Activated CD8-positive, alpha-beta memory T cell treated with anti-CD3 and anti-CD28 coated beads for 36 hours (primary cell): ENCODE measurements around the gene BBS12. TPM values are rescaled to one million over a fixed set of nuclear protein-coding genes. Genes with fewer than 3 reads are reported as not detected.

Experiments used
- CTCF ChIA-PET: fragments of 350-600 bp; sonication (Branson Sonifier 250); formaldehyde crosslinking; loops from one replicate; lab custom pipeline; 2021; ENCODE audit warnings: antibody characterized with exemption; lab: Charles Lee
- POLR2A ChIA-PET: fragments of 350-600 bp; sonication (Branson Sonifier 250); formaldehyde crosslinking; loops from one replicate; lab custom pipeline; 2021; ENCODE audit warnings: antibody characterized with exemption; lab: Charles Lee
- total RNA-seq, 2 experiments: library from RNA; stranded (reverse); gene quantifications; one replicate each; pipeline ENCODE4 v1.2.3, GENCODE V29; 2021

The BBS12 gene
- total RNA-seq, 2 experiments from 2014 or later, result 1.5 to 1.9 TPM

DNA sequence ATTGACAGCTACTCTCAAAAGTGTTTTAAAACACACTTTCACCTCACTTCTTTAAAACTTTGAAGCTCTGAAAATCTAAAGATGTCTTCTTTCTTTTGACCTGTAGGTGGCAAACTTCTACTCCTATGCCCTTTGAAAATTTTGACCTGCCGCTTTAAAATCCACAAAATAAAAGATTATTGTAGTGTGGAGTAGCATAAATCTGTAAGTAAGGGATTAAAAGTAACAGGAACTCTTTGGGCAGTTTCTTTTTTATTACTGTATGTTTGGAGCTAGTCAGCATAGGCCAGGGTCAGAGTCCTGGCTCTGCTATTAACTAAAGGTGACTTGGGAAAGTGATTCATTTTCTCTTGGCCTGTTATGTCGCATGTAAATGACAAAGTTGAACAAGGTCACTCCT, 25.5 kb downstream of the BBS12 start:
- POLR2A ChIA-PET, result no interaction called here
- CTCF ChIA-PET, result interaction anchor here (0.6 to 1.5 kb wide), 6 partner anchors 26 to 173 kb away, joined by 3 to 5 read pairs (median 4); partner anchors contain the start of gene BBS12

DNA sequence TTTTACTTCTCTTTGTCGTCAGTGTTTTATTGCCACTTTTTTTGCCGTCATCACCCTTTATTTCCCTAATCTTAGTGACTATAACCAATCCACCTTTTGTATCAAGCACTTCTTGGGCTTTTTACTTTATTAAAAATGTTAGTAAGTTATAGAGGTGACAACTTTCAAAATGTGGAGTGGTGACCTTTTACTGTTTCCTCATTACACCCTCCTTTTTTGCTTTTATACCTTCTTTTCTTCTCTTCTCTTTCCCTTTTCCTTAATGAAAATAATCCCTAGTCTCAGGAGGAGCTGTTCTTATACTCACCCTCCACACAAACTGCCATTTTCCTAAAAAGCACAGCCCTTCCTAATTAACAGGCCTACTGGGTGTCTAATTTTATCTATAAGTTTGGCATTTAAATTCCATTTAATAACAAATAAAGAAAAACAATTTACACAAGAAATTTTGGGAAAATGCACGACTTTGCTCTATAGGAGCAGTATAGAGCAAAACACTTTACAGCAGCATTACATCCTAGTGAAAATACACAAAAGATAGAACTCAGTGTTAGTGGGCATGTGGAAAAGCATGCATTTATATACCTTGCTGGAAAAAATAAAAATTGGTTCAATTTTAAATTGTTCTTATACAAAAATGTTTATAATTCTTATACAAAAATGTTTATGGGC, 27.3 kb downstream of the BBS12 start:
- ChIA-PET CTCF (no interaction called here), POLR2A (no interaction called here)

DNA sequence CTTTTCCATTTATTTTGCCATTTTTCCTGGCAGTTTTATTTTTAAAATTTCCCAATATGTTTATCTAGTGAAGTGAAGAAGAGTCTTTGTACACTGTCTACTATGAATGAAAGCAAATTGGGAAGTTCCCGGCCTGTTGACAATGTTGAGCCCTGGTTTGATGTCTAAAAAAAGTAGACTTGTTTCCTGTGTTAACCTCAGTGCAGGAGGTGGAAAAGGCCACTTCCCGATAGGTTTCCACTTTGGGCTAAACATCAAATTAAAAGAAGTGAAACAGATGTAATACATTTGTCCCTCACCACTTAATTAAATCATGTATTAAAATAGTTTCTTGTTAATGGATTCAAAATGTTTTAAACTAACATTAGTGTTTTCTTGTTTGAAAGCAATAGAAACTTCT, 30.0 kb downstream of the BBS12 start:
- POLR2A ChIA-PET, result no interaction called here

DNA sequence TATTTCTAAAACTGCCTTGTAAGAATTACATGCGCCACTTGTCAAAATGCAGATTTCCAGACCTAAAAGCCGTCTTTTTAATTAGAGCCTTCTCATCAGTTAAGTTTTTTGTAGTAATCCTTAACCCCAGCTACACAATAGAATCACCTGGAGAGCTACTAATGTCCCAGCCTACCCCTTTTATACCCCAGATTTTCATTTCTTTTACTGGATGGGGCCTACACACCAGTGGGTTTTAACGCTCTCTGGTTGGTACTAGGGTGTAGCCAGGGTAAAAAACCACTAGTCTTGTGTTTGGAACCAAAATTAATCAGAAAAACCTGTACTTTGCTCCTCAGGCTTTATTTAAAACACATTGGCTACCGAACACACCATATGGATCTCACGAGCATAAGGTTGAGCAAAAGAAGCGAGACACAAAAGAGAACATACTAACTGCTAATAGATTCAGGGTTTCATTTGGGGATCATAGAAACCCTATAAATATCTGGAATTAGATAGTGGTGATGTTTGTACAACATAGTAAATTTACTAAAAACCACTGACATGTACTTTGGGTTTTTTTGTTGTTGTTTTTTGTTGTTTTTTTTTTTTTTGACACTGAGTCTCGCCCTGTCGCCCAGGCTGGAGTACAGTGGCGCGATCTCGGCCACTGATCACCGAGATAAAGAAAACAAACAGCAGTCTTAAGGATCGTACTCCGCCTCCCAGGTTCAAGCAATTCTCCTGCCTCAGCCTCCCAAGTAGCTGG, 30.6 kb downstream of the BBS12 start:
- CTCF ChIA-PET, result no interaction called here
- POLR2A ChIA-PET, result no interaction called here

More for the DNA sequence above, 30.0 kb downstream of the BBS12 start:
- CTCF ChIA-PET, result no interaction called here

DNA sequence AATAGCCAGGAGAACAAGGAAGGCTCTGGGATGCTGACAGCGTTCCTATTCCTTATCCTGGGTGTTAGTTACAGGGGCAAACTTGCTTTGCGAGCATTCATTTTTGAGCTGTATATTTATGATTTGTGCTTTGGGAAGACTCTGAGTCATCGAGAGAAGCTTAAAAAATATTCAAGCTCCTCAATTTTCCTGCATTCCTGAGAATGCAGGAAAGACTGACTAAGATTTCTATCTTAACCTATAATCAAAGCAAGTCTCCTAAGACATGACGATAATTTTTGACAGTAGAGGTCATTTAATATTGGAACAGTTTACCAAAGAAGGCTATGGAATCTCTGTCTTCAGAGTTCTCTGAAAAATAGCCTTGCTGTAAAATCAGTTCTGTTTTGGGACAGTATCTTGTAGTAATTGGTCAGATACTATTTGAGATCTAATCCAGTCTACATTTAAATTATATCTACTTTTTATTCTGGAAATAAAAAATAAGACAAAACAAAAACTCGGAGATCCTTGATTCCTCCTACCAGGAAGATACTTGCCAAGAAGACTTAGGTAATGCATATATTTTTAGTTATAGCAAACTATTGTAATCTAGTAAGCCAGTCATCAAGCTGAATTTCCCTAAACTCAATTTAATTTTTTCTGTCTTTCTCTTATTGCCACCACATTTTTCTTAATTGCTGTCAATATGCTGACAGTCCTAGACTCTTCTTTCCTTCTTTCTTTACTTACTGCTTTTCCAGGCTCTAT, 31.7 kb downstream of the BBS12 start:
- CTCF ChIA-PET, result no interaction called here

DNA sequence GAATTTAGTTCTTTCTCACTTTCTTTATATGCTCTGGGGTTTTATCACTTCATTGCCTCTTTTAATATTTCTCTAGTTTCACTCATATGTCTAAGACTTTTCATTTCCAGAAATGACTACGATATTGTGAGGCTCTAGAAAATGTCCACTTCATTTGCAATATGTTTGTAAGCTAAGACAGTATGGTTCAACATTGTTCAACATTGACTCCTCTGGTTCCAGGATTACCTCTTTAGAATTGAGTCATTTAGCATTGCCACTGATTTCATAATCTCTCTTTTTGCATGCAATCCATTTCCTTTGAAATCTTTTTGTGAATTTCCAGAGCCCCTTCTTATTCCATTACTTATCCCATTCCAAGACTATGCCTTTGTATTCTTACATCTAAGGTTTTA, 32.3 kb downstream of the BBS12 start:
- CTCF ChIA-PET, result no interaction called here

More for the DNA sequence above, 31.7 kb downstream of the BBS12 start:
- POLR2A ChIA-PET, result no interaction called here

DNA sequence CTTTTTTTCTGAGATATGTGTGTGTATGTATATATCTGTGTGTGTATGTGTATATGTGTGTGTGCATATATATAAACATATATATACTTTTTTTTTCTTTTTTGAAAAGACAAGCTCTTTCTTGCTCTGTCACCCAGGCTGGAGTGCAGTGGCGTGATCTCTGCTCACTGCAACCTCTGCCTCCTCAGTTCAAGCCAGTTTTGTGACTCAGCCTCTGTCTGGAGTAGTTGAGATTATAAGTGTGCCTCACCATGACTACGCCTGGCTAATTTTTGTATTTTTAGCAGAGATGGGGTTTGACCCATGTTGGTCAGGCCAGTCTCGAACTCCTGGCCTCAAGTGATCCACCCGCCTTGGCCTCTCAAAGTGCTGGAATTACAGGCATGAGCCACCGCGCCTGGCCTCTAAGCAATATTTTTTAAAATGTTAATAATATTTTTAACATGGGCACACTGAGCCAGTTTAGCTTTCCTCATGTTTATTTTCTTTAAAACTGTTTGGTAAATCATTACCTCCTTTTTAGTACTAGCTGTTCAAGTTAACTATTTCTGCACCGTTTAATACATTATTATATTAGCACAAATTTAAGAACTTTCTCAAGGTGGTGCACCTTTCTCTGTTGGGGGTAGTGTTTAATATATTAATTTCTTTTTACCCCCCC, 33.3 kb downstream of the BBS12 start:
- ChIA-PET POLR2A (no interaction called here), CTCF (no interaction called here)

More for the DNA sequence above, 32.3 kb downstream of the BBS12 start:
- POLR2A ChIA-PET, result no interaction called here

DNA sequence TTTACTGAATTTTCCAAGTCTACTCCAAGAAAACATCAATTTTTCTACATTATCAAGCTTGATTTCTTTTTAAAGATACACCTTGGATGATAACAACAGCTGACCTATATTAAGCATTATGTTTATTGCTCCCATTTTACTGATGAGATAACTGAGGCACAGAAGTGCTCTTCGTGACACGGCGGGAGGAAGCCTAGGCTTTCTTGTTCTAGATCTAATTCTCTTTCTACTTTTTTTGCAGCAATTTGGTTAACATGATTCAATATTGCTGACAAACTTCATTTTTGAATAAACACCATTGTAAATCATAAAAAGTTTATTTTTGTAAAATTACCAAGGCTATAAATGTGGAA, 33.8 kb downstream of the BBS12 start:
- POLR2A ChIA-PET, result no interaction called here
- CTCF ChIA-PET, result no interaction called here

DNA sequence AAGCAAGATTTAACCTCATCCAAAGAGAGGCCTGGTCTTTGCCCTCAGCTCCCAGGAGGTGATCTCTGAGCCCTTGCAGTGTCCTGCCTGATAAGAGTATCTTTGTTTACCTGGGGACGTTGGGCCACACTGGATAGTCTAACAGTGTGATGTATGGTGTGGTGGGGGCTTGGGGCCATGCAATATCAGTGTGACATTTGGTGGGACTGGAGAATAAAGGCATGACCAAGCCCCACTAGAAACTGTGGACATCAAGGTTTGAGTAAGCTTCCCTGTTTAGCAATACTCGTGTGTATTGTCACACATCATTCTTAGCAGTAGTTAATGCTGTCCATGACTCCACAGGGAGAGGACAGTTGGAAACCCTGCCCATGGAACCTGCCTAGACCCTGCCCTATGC, 34.4 kb downstream of the BBS12 start:
- CTCF ChIA-PET, result no interaction called here

DNA sequence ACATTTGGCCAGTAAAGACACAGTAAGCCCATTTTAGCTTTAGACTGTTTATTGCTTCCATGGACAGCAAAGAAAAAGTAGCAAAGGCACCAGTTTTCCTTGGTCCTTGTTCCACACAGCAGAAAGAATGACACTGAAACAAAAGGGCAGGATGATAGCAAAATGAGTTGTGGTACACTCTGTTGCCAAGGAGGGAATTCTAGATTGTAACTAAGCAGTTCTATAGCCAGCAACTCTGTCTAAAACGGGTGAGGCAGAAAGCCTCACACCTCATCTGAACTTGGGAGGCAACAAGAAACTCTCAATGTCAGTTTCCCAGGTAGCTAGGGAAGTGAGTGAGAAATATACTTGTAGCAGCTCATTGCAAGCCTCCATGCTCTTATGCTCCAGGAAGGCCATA, 39.2 kb downstream of the BBS12 start:
- CTCF ChIA-PET, result no interaction called here
- POLR2A ChIA-PET, result no interaction called here

More for the DNA sequence above, 34.4 kb downstream of the BBS12 start:
- POLR2A ChIA-PET, result no interaction called here

DNA sequence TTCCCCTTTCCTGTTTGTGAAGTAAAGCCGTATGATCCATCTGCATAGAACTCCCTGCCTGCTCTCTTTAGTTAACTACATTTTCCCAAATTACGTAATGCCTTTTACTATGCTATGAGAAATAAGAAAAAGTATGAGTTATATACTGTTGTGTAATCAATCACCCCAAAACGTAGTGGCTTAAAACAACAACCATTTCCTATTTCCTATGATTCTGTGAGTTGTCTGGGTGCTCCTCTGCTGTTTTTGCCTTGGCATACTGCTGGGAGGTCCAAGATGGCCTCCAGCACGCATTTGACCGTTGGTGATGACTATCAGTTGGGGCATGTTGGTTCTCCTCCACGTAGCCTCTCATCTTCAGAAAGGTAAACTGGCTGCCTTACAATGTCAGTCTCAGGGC, 39.8 kb downstream of the BBS12 start:
- CTCF ChIA-PET, result no interaction called here
- POLR2A ChIA-PET, result no interaction called here

DNA sequence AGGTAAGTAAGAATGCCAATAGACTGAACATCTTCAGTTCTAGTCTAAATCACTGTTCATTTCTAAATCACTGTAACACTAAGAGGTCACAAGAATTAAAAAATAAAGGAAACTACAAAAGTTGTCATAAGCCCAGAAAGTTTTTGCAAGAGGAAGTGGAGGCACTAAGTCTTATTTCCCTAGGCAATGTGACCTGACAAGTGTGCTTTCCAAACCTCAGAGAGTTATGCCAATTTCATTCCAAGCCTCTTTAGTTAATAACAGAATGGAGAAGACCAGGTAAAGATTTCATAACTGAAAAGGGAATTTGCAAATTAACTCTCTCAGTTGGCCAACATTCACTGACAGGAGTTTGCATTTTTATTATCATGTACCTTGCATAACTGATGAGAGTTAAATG, 40.5 kb downstream of the BBS12 start:
- CTCF ChIA-PET, result no interaction called here

DNA sequence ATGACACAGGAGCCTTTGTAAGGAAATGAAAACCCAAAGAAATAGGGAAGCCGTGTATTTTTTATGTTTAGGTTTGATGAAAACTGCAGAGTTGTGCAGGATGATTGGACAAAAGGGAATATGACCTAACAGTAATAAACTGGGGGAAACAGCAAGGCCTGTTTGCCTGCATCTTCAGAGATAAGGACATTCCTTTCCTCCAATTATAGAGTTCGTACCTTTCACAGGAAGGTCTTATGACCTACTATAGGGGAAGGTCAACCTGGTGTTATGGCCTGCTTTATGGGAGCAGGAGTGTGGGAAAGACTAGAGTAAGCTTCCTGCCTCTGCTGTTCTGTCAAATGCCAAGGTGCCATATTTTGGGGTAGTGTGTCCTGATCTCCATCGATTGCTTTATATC, 42.5 kb downstream of the BBS12 start:
- CTCF ChIA-PET, result no interaction called here

More for the DNA sequence above, 40.5 kb downstream of the BBS12 start:
- POLR2A ChIA-PET, result no interaction called here

DNA sequence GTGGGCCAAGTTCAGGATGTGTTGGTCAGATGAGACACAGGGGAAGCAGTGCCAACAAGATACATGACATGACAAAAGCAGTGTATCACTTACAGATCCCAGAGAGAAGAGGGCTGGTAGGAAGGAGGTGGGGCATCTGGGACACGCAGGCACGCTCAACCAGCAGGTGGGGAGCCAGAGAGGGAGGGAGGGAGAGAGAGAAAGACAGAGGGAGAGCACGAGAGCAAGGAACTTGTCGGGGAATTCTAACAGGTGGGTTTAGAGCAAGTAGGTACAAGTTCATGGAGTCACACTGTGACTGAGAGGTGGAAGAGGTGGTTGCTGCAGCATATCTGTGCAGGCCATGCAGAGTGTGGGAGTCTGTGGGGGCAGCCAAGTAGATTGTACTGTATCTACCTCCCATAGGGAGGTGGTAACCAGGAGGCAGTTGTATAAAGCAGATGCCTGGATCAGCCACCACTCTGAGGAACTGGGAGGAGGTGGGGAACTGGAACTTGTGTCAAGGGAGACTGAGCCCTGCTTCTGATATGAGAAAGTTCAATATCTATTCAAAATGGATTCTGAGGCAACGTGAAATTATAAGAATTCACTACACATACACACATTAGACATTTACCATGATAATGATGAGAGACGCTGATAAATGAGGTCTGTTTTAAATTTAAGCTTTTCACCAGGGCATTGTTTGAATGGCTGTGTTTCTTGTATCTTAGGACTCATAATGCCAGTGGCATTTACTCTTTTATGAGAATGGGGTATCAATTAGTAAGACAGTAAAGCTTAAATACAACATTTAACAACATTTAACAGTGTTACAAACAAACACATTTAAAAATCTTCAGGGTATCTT, 43.7 kb downstream of the BBS12 start:
- CTCF ChIA-PET, result no interaction called here
- POLR2A ChIA-PET, result no interaction called here

More for the DNA sequence above, 42.5 kb downstream of the BBS12 start:
- POLR2A ChIA-PET, result no interaction called here

DNA sequence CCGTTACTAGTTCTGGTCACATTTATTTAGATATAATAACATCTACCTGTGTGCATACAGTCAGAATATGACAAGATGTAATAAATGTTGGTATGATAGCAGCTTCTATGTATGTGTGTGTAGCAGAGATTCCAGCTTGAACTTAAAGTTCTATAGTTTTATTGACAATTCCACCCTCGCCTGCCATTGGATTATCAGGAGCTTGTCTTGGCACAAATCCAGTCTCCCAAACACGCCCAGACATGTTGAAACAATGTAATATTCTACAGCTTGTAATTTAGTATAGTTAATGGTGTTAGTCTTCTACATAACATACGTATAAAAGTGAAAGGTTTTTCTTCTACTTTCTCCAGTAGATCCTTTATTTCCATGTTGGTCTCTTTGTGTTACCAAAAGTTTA, 44.4 kb downstream of the BBS12 start:
- CTCF ChIA-PET, result no interaction called here
- POLR2A ChIA-PET, result no interaction called here

DNA sequence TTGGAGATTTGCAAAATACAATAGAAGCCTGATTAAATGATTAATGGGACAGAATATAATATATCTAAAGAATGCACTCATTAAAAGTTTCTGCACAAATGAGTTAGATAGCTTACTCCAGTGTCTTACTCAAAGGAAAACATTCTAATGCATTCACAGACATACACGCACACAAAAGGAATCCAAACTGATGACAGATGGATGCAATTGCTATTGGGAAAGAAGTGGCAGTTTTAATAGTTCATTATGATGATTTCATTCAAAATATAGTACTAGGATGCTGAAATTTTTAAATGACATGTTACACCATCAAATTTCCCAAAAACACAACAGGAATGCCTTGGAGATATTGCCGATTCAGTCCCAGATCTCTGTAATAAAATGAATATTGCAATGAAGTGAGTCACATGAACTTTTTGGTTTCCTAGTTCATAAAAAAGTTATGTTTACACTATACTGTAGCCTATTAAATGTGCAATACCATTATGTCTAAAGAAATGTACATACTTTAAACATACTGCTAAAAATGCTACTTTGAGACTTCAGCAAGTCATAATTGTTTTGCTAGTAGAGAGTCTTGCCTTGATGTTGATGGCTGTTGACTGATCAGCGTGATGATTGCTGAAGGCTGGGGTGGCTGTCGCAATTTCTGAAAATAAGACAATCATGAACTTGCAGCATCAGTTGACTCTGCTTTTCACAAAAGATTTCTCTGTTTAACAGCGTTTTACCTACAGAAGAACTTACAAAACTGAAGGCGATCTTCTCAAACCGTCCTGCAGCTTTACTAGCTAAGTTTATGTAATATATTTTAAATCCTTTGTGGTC, 45.6 kb downstream of the BBS12 start:
- POLR2A ChIA-PET, result no interaction called here
- CTCF ChIA-PET, result no interaction called here

DNA sequence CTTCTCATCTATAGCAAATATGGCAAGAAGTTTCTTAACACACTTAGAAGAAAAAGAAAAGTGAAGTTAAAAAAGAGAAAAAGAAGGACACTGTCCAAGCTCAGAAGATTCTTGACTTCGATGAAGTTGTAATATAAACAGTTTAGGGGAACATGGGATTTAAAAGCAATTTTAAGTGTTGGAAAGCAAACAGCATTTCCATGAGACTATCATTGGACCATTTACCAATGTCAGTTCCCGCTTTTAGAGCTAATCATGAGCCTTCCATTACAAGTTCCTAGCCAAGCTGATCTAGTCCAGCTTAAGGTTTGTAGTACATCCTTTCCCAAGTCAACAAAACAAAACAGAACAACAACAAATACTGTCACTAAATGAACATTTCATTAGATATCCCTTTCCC, 49.0 kb downstream of the BBS12 start:
- POLR2A ChIA-PET, result no interaction called here
- CTCF ChIA-PET, result no interaction called here
